GM18867 (cell line): ENCODE data around the gene ADH1A.
"Not testable (repeated sequence)": the region's sequence is repeated elsewhere in the genome, so short reads cannot be mapped to it uniquely, and the experiment has no call there.

Experiments
- ATAC-seq: cut with Tn5 transposase; IDR thresholded peaks from one replicate; pipeline ENCODE4 v1.9.1; 2021; ENCODE audit warnings: mild to moderate bottlenecking, moderate library complexity; ENCODE audit not compliant: unreplicated experiment

Gene ADH1A

DNA sequence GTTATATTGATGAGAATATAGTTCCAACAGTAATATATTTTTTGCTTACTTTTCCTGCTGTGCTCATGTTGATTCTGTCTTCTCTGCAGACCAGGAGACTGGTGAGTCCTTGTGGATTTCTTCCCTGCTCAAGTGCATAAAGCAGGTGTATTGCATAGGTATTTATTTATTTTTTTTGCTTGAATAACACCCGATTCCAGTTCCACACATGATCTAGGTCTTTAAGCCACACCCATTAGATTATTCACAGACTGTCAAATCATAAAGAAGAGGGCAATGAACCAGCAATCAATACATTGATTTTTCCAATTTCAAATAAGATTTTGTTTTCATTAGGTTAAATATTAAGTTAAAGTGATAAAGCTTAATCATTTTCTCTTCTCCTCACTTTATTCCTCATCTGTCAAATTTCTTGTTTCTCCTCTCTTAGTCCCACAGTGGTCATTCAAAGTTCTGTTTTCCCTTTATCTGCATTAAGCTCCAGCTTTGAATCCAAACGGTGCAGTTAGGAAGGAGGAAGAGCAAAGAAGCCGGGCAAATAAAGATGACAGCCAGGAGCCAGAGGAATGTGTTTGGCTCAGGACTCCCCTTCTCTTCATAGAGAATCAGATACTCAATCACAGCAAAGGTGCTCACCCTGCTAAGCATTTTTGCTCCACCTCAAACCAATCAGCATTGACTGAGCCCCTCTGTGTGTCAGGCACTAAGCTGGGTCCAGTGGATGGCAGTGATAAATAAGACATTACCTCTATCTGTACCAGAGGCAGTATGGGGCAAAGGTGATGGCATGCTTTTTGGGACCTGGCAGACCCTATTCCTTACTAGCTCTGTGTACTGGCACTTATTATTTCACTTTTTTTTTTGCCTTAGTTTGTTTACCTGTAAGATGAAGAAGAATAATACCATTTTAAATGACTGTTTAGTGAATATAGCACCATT lies at the start of gene ADH1A:
Gene ADH1A, minus strand, starts transcription at position 138 of the 939 bp plus-strand sequence. Its CDS starts 71 bp downstream, at position 67.
- no peak for ATAC-seq

DNA sequence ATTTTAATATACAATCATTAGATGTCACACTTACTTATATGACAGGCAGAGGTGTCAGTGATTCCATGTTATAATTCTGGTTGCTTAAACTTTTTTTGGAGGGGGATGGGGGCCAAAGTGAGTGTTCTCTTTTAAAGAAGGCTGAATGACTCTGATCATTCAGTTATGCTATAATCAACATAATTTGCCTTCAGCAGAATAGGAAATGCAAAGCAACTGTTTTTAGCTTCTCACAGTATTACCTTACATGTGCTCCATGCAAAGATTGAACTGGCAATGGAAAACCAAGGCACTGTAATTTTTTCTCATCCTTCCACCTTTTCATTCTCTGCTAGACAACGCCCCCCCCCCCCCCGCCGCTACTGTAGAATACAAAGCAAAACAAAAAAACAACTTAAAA lies 48.4 kb upstream of the ADH1A start:
- ATAC-seq, result no peak

- no peak for ATAC-seq
Observed at GRCh38 chr4:99336553-99336952, 45.8 kb upstream of the ADH1A start.

- no peak for ATAC-seq
Observed at GRCh38 chr4:99334880-99335279, 44.1 kb upstream of the ADH1A start.

DNA sequence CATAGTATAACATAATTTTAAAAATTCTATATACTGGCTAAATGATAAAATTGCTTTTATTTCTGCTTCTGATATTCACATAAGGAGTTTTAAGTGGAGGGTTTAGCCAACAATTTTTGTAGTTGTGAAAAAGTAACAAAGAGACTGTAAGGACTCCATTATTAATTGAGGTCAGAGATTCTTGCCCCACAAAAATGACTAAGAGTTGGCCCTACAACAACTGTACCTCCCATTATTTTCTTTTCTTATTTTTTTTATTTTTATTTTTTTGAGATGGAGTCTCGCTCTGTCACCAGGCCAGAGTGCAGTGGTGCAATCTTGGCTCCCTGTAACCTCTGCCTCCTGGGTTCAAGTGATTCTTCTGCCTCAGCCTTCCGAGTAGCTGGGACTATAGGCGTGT lies 39.9 kb upstream of the ADH1A start:
- no peak for ATAC-seq

- no peak for ATAC-seq
Observed at GRCh38 chr4:99329876-99330275, 39.1 kb upstream of the ADH1A start.

- ATAC-seq, result no peak
Observed at GRCh38 chr4:99324979-99325378, 34.2 kb upstream of the ADH1A start.

DNA sequence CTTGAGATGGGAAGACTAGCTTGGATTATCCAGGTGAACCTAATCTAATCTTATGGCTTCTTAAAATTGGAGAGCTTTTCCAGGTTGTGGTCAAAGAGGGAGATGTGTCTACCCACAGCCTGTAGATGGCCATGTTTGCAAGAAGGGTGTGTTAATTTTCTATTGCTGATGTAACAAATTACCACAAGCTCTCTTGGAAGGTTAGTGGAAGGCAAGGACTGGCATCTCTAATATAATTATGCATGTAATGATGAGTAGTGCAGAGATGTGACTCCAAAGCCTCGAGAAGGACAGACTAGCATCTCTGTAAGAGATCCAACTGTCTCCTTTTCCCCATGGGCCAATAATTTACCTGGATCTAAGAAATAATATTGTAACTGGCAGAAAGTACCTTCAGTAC lies 33.6 kb upstream of the ADH1A start:
- no peak for ATAC-seq

GRCh38 chr4:99323756-99324155 lies 33.0 kb upstream of the ADH1A start:
- no peak for ATAC-seq

DNA sequence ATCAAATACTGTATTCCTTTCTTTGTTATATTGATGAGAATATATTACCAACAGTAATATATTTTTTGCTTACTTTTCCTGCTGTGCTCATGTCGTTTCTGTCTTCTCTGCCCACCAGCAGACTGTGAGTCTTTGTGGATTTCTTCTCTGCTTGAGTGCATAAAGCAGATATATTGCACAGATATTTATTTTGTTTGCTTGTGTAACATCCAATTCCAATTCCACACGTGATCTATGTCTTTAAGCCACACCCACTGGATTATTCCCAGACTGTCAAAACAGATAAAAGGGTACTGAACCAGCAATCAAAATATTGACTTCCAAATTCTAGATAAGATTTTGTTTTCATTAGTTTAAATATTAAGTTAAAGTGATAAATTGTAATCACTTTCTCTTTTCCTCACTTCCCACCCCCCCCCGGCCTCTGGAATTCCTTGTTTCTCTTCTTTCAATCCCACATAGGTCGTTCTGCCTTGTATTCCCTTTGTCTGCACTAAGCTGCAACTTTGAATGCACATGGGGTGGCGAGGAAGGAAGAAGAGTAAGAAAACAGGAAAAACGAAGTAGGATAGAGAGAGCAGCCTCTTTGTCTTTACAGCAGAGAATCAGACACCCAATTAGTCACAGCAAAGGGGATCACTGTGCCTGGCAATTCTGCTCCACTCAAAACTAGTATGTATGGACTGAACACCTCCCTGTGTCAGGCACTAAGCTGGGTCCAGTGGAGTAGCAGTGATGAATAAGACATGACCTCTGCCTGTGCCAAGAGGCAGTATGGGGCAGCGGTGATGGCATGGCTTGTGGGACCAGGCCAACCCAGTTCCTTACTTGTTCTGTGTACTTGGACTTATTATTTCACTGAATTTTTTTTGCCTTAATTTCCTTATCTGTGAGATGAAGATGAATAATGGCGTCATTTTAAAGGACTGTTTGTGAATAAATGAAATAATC lies 30.7 kb upstream of the ADH1A start, which contains the start of gene ADH1B:
Gene ADH1B, minus strand, starts transcription at position 161 of the 951 bp plus-strand sequence. Its CDS starts 70 bp downstream, at position 91.
- no peak for ATAC-seq

GRCh38 chr4:99317811-99318210 lies 27.0 kb upstream of the ADH1A start:
- ATAC-seq, result not testable (repeated sequence)

- no peak for ATAC-seq
Observed at GRCh38 chr4:99317354-99317753, 26.6 kb upstream of the ADH1A start.

- ATAC-seq, result no peak
Observed at GRCh38 chr4:99315839-99316238, 25.1 kb upstream of the ADH1A start.

DNA sequence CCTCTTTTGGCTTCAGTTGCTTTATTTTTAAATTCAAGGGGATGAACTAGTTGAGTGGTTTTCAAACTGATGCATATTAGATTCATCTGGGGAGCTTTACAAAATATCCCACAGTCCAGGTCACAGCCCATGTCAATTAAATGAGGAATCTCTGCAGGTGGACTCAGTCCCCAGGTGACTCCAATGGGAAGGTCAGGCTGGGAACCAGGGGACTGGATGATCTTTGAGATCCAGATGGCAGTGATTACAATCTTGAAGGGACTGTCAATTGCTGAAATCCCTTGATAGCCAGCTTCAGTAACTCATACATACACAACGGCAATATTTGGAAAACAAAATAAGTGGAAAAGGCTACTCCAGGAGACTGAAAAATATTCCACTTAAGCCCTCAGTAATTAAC lies 23.4 kb upstream of the ADH1A start:
- ATAC-seq, result no peak

DNA sequence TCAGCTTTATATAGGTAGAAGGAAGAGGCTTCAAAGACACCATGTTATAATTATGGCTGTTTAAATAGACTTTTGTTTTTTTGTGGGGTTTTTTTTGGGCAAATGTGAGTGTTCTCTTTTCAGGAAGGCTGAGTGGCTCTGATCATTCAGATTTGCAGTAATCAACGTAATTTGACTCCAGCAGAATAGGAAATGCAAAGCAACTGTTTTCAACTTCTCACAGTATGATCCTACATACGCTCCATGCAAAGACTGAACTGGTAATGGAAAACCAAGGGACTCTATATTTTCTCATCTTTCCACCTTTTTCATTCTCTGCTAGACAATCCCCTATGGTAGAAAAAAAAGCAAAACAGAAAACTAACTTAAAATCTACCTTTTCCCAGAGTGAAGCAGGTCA lies 19.6 kb upstream of the ADH1A start:
- no peak for ATAC-seq

GRCh38 chr4:99305638-99306400 lies 15.0 kb upstream of the ADH1A start:
- ATAC-seq, result no peak

GRCh38 chr4:99301376-99302164 lies 10.8 kb upstream of the ADH1A start:
- no peak for ATAC-seq

GRCh38 chr4:99300934-99301333 lies 10.1 kb upstream of the ADH1A start:
- no peak for ATAC-seq

DNA sequence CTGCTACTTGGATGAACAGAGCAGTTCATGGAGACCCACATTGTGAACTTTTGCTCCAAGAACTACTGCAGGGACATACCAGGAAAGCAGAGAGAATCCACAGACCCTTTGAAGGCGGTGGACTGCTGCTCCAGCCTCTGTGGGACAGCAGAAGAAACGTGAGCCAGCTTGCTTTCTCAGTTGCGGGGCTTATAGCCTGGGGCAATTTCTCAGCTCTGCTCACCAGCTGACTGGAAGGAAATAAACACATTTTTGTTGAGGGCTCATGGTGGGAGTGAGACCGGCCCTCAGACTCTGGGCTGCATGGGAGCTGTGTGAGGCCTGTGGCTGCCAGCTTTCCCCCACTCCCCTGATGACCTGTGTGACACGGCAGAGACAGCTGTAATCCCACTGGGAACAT lies 2.6 kb upstream of the ADH1A start:
- no peak for ATAC-seq

DNA sequence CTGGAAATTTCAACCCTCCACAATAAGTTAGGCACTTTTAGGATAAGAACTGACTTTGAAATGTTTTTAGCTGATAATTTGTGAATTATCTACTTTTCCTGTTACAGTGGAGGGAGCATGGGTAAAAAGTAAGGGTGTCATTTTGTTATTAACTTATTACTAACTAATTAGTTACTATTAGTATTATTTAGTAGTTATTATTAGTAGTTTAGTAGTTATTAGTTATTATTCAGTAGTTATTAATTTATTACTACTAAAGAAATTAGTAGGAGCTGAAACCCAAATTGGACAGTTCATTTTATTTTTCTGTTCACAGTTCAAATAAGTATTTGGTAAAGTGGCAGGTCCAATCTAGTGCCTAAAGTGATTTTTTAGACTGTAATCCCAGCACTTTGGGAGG lies 5.4 kb downstream of the ADH1A start:
- no peak for ATAC-seq
